Skin epidermis (tissue), 12 donors: Measurements from ENCODE around the gene OR2B6.

Experiments used
- H3K27ac ChIP-seq, 21 experiments: fragments of 200-600 bp; sonication (generic) in 11 of 21; one replicate each; pipeline ENCODE4 v1.5.0; 2020; ENCODE audit warnings: mild to moderate bottlenecking in 3 of 21, inconsistent platforms in 2 of 21, moderate library complexity in 2 of 21
- H3K4me3 ChIP-seq, 7 experiments: fragments of 200-600 bp; sonication (generic) in 2 of 7; one replicate each; pipeline ENCODE4 v1.5.0; 2020; ENCODE audit warnings: inconsistent platforms in 2 of 7, mild to moderate bottlenecking in 2 of 7, moderate library complexity in 1 of 7

Gene OR2B6

GRCh38 chr6:27986928-27987725, 30.1 kb downstream of the OR2B6 start:
- Histone ChIP-seq H3K4me3 (no peak overlapping the region), H3K27ac (no peak overlapping the region)

GRCh38 chr6:27994616-27995015, 37.6 kb downstream of the OR2B6 start:
- H3K4me3 ChIP-seq, result no peak overlapping the region
- no peak overlapping the region for H3K27ac ChIP-seq

- Histone ChIP-seq H3K27ac (no peak overlapping the region), H3K4me3 (no peak overlapping the region)
Measured at GRCh38 chr6:28000351-28001045, 43.5 kb downstream of the OR2B6 start.

GRCh38 chr6:28001351-28001750, 44.3 kb downstream of the OR2B6 start:
- no peak overlapping the region for H3K4me3 ChIP-seq

GRCh38 chr6:28001751-28002150, 44.7 kb downstream of the OR2B6 start:
- Histone ChIP-seq H3K27ac (no peak overlapping the region), H3K4me3 (no peak overlapping the region)

More at GRCh38 chr6:28001351-28001750, 44.3 kb downstream of the OR2B6 start:
- H3K27ac ChIP-seq, result no peak overlapping the region

GRCh38 chr6:28002161-28002560, 45.1 kb downstream of the OR2B6 start:
- Histone ChIP-seq H3K4me3 (no peak overlapping the region), H3K27ac (no peak overlapping the region)

GRCh38 chr6:28003059-28003458, 46.0 kb downstream of the OR2B6 start:
- Histone ChIP-seq H3K4me3 (no peak overlapping the region), H3K27ac (no peak overlapping the region)

GRCh38 chr6:28003661-28004060, 46.6 kb downstream of the OR2B6 start:
- no peak overlapping the region for H3K27ac ChIP-seq
- no peak overlapping the region for H3K4me3 ChIP-seq

GRCh38 chr6:28004350-28005151, 47.5 kb downstream of the OR2B6 start:
- Histone ChIP-seq H3K4me3 (no peak overlapping the region), H3K27ac (no peak overlapping the region)

- H3K4me3 ChIP-seq, result no peak overlapping the region
- H3K27ac ChIP-seq, result no peak overlapping the region
Measured at GRCh38 chr6:28005152-28005890, 48.3 kb downstream of the OR2B6 start.

GRCh38 chr6:28005975-28006374, 48.9 kb downstream of the OR2B6 start:
- no peak overlapping the region for H3K4me3 ChIP-seq
- no peak overlapping the region for H3K27ac ChIP-seq
